OCI-LY3 (cell line): ENCODE data around the gene KLHL29.

Experiments used
- H2AFZ ChIP-seq: fragments of 200-600, 300-600 bp; shearing (Covaris generic); 2 replicates; pipeline ENCODE4 v1.6.0; 2014; ENCODE audit warnings: antibody characterized with exemption, low read depth, low read length
- H3K27ac ChIP-seq: fragments of 200-600, 300-600 bp; sonication (generic); 2 replicates; pipeline ENCODE4 v1.5.1; 2014; ENCODE audit warnings: mild to moderate bottlenecking, low read length, moderate library complexity, mixed read lengths
- H3K27me3 ChIP-seq: fragments of 200-600, 300-600 bp; sonication (generic); 2 replicates; pipeline ENCODE4 v1.6.1; 2014; ENCODE audit warnings: low read depth, low read length, mixed read lengths
- H3K36me3 ChIP-seq: fragments of 200-600, 300-600 bp; sonication (generic); replicated peaks from 2 replicates; pipeline ENCODE3; 2014; ENCODE audit warnings: low read depth, low read length, mixed read lengths
- H3K4me1 ChIP-seq: fragments of 300-600, 200-600 bp; sonication (generic); 2 replicates; pipeline ENCODE4 v1.6.1; 2014; ENCODE audit warnings: low read length, mixed read lengths
- H3K4me2 ChIP-seq: fragments of 200-600, 300-600 bp; sonication (generic); 2 replicates; pipeline ENCODE4 v1.6.1; 2014; ENCODE audit warnings: low read length, mixed read lengths
- H3K4me3 ChIP-seq: fragments of 300-600, 200-600 bp; sonication (generic); 2 replicates; pipeline ENCODE4 v1.5.1; 2014; ENCODE audit warnings: antibody characterized with exemption, mild to moderate bottlenecking, low read length, moderate library complexity
- H3K79me2 ChIP-seq: fragments of 300-600, 200-600 bp; shearing (Covaris generic); 2 replicates; pipeline ENCODE4 v1.6.1; 2014; ENCODE audit warnings: mild to moderate bottlenecking, low read length, mixed read lengths
- H3K9ac ChIP-seq: fragments of 300-600, 200-600 bp; shearing (Covaris generic); 2 replicates; pipeline ENCODE4 v1.6.0; 2014; ENCODE audit warnings: mild to moderate bottlenecking, low read length, moderate library complexity
- H3K9me3 ChIP-seq: fragments of 200-600, 300-600 bp; shearing (Covaris generic); 2 replicates; pipeline ENCODE4 v1.6.1; 2014; ENCODE audit warnings: low read length, mixed read lengths; ENCODE audit not compliant: insufficient read depth
- H4K20me1 ChIP-seq: fragments of 200-600, 300-600 bp; sonication (generic); 2 replicates; pipeline ENCODE4 v1.6.1; 2016; ENCODE audit warnings: low read length, mixed read lengths; ENCODE audit not compliant: insufficient read depth
- CTCF ChIP-seq: fragments of 200-600, 300-600 bp; sonication (generic); IDR thresholded peaks from 2 replicates; pipeline ENCODE4 v1.5.1; 2014; ENCODE audit warnings: antibody characterized with exemption, low read length, low read depth
- EZH2phosphoT487 ChIP-seq: fragments of 200-600 bp; shearing (Covaris generic); IDR thresholded peaks from 2 replicates; pipeline ENCODE4 v1.6.1; 2018; ENCODE audit warnings: antibody characterized with exemption, mixed run types, low read depth

KLHL29 gene

GRCh38 chr2:23525137-23525765 lies 140.3 kb downstream of the KLHL29 start:
- Histone ChIP-seq H3K79me2 (no peaks in the 10 kb centered on the region), H3K27ac (no peak overlapping the region), H3K4me3 (no peak overlapping the region), H3K9me3 (no peaks in the 10 kb centered on the region), H3K4me2 (no peak overlapping the region), H3K4me1 (no peaks in the 10 kb centered on the region), H3K9ac (no peak overlapping the region), H3K27me3 (no peaks in the 10 kb centered on the region), H3K36me3 (no peaks in the 10 kb centered on the region), H4K20me1 (no peaks in the 10 kb centered on the region), H2AFZ (no peak overlapping the region)
- TF ChIP-seq CTCF (no peak), EZH2phosphoT487 (no peak)

DNA sequence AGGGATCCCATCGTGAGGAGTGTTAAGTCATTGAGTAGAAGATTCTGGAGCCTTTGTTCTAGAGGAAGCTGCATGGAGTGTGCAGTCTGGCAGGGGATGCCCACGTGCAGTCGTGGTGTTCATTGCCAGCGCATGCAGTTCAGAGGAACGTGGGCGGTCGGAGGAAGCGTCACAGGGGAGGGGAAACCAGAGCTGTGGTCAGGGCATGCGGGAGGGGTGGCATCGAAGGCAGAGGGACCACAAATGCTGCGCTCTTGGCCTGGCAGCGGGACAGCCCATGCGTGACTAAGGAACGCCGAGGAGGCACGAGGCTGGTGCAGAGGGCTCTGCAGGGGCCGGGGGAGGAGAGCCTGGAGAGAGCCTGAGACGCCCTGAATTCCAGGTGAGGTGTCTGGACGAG lies 141.1 kb downstream of the KLHL29 start:
- Histone ChIP-seq H3K27me3 (no peaks in the 10 kb centered on the region), H3K9me3 (no peaks in the 10 kb centered on the region), H3K4me2 (no peak overlapping the region), H3K4me1 (no peaks in the 10 kb centered on the region), H4K20me1 (no peaks in the 10 kb centered on the region), H3K4me3 (no peak overlapping the region), H3K27ac (no peak overlapping the region), H2AFZ (no peak overlapping the region), H3K79me2 (no peaks in the 10 kb centered on the region), H3K9ac (no peak overlapping the region), H3K36me3 (no peaks in the 10 kb centered on the region)
- TF ChIP-seq CTCF (no peak), EZH2phosphoT487 (no peak)

- no peak overlapping the region for H3K9ac ChIP-seq
- no peaks in the 10 kb centered on the region for H3K9me3 ChIP-seq
- H3K27ac ChIP-seq = no peak overlapping the region
- no peaks in the 10 kb centered on the region for H3K36me3 ChIP-seq
- no peaks in the 10 kb centered on the region for H3K4me1 ChIP-seq
- TF ChIP-seq EZH2phosphoT487 (no peak), CTCF (no peak)
- no peak overlapping the region for H2AFZ ChIP-seq
- H3K4me2 ChIP-seq = no peak overlapping the region
- H3K79me2 ChIP-seq = no peaks in the 10 kb centered on the region
- no peak overlapping the region for H3K4me3 ChIP-seq
- no peaks in the 10 kb centered on the region for H4K20me1 ChIP-seq
- H3K27me3 ChIP-seq = no peaks in the 10 kb centered on the region
Measured at GRCh38 chr2:23526835-23527790, 142.1 kb downstream of the KLHL29 start.

- no peak overlapping the region for H3K27ac ChIP-seq
- no peaks in the 10 kb centered on the region for H4K20me1 ChIP-seq
- no peaks in the 10 kb centered on the region for H3K4me1 ChIP-seq
- H3K4me2 ChIP-seq = no peak overlapping the region
- H3K9me3 ChIP-seq = no peaks in the 10 kb centered on the region
- H2AFZ ChIP-seq = no peak overlapping the region
- no peaks in the 10 kb centered on the region for H3K79me2 ChIP-seq
- no peaks in the 10 kb centered on the region for H3K27me3 ChIP-seq
- no peak overlapping the region for H3K4me3 ChIP-seq
- no peaks in the 10 kb centered on the region for H3K36me3 ChIP-seq
- no peak overlapping the region for H3K9ac ChIP-seq
- no peak for TF ChIP-seq EZH2phosphoT487
Measured at GRCh38 chr2:23528171-23528570, 143.2 kb downstream of the KLHL29 start.
